GM18858 (cell line): ENCODE data around the gene CSMD2.

Experiments used
- ATAC-seq: cut with Tn5 transposase; IDR thresholded peaks from one replicate; pipeline ENCODE4 v1.9.1; 2021; ENCODE audit not compliant: unreplicated experiment

Gene CSMD2

DNA sequence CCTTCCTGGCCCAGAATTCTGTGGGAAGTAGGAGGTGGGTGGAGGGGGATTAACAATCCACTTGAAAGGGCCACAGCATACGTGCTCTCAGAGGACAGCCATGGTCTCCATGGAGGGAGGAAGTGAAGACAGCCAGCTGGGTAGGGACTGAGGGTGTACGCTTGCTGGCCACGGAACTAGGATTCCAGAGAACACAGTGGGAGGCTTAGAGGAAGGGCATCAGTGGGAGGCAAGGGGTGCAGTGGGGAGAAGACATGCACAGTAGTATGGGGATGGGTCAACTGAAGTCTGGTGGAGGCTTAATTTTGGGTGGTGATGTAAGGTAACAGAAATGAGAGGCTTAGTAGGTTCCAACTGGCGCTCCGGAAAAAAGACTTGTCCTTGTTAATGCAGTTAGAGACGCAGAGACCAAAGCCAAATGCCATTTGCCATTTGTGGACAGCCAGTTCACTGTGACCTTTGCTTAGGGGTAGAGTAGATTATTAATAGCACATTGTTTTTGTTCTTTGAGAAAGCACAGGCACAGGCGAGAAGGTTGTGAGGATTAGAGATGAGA, 589.6 kb downstream of the CSMD2 start:
- no peak for ATAC-seq

DNA sequence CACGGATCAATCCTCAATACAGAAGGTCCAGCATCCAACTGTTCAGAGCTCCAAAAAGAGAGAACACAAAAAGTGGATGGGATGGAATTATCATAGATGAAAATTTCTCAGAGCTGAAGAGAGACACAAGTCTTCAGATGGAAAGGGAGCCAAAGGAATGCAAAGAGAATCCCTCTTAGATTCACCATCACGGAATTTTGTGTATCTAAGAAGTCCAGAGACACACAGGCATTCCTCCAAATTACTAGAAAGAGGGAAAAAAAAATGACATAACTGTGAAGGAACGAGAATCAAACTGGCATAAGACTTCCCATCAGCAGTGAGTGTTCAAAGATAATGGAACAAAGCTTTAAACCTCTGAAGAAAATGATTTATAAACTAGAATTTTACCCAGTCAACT, 591.4 kb downstream of the CSMD2 start:
- no peak for ATAC-seq

DNA sequence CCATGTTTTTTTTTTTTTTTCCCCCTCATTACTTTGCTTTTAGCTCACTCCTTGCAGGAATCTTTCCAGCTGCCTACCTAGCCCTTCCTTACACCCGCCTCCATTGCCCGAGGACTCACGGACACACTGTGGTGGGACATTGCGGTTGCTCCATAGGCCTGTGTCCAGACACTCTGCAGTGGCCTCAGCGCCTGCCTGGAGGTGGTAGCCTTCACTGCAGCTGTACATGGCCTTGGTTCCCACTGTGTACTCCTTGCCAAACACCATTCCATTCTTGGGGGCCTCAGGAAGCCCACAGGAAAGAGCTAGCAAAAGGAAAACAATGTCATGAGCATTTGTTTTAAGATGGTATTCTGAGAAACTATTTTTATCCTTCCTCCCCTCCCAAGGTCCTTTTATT, 592.6 kb downstream of the CSMD2 start:
- no peak for ATAC-seq

DNA sequence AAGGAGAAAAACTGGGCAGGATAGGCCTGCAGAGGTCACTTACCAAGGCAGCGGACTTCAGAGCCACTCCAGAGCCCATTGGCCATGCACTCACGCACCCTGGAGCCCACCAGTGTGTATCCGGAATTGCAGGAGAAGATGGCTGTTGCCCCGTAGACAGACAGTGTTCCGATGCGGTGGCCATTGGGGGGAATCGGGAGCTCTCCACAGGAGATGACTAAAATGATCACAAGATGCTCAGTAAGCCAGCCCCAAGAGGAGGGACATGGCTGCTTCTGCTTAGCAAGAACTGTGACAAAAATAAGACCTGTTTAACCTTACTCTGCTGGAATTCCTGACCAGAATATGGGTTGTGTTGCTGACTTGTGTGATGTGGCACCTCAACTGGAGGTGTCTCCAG, 595.7 kb downstream of the CSMD2 start:
- ATAC-seq, result no peak

DNA sequence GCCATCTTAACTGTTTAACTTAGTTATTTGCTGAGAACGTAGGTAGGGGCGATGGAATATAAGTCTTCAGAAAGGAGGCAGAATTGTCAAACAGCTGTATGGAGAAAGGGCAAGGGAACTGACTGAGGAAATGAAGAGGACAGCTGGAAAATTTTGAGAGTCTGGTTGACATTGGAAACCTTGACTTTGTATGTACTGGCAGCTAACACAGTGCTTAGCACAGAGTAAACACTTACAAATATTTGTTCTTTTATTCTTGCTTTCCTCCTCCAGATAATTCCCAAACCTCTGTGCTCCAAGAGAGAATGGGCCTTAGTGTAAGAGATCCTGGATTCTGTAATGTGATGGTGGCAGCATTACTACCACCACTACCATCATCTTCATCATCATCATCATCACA, 601.3 kb downstream of the CSMD2 start:
- ATAC-seq, result no peak

DNA sequence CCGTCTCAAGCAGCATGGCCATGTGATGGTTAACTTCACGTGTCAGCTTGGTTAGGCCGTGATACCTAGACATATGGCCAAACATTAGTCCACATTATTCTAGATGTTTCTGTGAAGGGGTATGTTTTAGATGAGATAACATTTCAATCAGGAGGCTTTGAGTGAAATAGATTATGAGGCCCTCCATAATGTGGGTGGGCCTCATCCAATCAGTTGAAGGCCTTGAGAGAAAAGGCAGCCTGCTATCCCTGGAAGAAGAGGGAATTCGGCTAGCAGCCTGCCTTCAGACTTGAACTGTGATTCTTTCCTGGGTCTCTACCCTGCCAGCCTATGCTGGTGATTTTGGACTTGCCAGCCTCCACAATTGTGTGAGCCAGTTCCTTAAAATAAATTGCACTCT, 602.5 kb downstream of the CSMD2 start:
- no peak for ATAC-seq

DNA sequence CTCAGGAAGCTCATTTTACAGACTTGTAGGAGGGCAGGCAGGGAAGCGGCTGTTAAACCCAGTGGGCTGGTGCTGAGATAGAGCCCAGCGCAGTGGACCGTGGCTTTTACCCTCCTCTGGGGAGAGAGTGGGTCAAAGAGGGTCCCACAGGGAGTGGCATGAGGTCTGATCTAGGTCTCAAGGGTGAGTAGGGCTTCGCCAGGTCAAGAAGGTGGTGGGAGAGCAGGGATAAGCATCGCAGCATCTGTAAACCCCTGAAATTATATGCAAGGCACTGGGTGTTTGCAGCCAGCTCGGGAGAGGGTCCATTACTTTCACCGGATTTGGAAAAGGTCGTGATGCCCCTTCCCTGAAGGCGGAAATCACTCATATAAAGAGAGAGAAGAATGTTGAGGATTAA, 603.5 kb downstream of the CSMD2 start:
- no peak for ATAC-seq

DNA sequence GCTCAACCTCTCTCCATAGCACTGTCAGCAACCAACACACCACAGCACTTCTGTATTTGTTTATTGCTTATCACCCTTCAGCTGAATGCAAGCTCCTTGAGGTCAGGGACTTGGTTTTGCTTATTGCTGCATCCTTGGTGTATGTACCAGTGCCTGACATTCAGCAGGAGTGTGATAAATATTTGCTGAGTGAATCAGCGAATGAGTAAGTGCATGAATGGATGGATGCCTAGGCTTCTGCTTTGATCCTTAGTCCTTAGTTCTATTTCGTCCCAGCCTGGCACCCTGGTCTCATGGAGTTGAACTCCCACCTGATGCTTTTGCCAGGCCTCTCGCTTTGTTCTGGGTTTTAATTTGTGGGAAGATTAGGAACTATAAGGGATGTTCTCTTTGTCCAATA, 604.4 kb downstream of the CSMD2 start:
- ATAC-seq, result no peak

DNA sequence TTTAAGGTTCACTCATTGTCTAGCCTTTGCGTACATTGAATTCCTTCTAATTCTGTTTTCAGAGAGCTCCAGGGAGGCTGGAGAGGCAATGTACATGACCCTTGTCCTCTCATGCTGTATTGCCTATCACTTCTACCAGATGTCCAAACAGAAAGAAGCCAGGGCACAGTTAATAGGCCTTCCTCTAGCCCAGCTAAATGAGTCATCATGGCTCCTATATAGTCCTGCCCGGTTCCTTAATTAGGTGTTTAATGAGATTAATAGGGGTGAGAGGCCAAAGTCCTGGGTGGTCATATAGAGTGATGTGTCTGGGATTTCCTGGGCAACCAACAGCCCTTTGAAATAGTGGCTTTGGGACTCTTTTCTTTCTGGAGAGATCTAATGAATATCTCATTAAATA, 616.3 kb downstream of the CSMD2 start:
- no peak for ATAC-seq

DNA sequence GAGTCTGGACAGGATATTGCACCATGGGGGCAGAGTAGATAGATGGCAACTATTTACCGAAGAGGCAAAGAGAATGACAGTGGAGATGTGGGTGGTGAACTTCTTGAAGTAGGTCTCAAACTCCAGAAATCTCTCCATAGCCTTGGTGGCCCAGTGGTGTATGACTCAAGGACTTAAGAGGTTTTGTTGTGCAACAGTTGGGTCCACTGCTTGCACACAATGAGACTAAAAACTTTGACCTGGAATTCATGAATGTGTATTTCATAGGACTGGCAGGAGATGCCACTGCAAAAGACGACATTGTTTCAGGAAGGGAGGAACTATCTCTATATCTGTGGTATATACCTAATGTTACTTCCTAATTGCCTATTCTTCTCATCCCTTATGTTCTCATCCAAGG, 616.7 kb downstream of the CSMD2 start:
- no peak for ATAC-seq

DNA sequence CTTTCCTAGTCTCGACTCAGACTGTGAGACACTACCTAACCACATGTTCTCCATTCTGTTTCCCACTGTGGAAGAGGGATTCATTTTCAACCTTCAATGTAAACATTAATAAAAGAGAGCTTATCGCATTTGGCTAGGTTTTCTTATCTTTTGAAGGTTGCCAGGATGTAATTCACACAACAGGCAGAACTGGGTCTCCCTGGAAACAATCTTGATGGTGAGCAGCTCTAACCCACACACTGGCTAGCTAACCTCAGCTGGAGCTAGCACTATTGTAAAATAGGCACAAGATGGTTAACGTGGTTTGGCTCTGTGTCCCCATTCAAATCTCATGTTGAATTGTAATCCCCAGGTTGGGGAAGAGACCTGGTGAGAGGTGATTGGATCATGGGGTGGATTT, 617.5 kb downstream of the CSMD2 start:
- no peak for ATAC-seq

DNA sequence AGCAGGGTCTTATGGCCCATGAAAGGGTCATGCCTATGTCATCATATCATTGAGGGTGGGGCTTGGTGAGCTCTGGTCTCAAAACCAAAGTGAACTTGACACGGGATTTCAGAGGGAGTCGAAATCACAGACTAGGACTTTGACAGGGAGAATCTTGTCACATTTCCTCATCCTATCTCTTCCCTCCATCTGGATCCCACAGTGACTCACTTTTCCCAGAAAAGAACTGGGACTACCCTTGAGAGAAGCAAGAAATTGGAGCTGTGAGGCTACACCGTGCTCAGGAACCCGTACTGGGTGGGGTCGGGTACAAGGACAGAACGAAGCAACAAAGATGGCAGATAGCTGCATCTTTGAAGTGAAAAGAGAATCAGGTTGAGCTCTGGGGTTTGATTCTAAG, 623.1 kb downstream of the CSMD2 start:
- ATAC-seq, result no peak

DNA sequence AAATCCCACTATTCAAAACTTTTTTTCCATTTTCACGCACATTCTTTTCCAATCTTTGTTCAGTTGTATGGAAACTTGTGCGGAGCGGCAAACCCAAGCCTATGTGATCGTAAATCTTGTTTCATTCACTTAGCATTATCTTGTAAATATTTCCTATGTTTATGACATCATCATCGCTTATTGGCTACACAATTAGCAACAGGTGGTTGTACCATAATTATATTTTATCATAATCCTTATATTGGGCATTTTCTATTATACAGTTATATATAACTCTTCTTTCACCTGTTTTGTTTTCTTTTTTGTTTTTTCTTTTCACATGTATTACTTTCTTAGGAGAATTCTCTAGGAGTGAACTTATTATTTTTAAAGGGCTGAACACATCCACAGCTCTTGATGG, 627.1 kb downstream of the CSMD2 start:
- ATAC-seq, result no peak

DNA sequence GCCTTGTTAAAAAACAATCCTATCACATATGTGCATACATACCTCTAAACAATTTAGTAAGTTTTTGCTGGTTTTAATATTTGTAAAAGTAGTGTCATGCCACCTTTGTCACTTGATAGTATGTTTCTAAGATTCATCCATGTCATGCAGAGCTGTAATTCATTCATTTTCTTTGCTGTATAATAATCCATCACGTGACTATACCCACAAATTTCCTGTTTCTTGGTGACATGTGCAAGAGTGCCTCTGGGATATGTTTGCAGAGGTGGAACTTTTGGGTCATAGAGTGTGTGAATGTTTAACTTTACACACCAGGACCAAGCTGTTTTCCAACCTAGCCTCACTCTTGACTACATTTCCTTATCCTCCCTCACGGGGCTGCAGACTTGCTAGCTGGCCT, 629.7 kb downstream of the CSMD2 start:
- no peak for ATAC-seq

DNA sequence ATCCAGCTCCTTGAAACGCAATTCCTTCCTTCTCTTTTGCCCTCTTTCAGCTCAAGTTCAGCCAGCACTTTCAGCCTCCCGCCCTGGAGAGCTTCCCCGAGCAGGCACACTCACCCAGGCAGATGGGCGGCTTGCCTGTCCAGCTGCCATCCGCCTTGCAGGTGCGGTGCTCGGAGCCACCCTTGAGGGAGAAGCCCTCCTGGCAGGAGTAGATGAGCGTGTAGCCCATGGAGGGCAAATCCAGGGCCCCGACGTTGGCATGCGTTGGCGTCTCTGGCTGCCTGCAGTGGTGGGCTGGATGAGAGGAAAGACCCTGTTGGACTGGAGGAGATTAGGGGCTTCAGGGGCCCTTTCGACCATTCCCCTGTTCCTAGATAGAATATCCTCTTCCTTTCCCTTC, 632.1 kb downstream of the CSMD2 start:
- no peak for ATAC-seq

DNA sequence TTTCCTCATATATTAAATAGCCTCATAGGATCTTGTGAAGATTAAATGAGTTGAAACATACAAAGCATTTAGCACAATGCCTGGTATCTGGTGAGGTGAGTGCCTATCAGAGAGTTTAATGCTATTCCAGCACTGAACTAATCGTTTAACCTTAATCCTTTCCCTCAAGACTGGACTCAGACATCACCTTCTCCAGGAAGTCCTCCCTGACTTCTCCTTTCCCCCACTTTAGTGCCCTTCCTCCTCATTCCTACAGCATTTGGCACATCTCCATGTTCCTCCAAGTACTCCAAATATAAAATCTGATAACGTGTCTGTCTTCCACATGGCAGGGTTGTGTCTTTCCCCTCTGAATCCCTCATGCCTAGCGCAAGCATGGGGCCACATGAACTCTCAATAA, 632.8 kb downstream of the CSMD2 start:
- ATAC-seq, result no peak

DNA sequence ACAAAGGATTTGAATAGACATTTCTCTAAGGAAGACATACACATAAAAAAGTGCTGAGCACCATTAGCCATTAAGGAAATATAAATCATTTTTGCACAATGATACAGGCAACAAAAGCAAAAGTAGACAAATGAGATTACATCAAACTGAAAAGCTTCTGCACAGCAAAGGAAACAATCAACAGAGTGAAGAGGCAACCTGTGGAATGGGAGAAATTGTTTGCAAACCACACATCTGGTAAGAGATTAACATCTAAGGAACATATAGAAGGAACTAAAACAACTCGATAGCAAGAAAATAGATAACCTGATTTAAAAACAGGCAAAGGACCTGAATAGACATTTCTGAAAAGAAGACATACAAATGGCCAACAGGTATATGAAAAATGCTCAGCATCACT, 635.1 kb downstream of the CSMD2 start:
- no peak for ATAC-seq

DNA sequence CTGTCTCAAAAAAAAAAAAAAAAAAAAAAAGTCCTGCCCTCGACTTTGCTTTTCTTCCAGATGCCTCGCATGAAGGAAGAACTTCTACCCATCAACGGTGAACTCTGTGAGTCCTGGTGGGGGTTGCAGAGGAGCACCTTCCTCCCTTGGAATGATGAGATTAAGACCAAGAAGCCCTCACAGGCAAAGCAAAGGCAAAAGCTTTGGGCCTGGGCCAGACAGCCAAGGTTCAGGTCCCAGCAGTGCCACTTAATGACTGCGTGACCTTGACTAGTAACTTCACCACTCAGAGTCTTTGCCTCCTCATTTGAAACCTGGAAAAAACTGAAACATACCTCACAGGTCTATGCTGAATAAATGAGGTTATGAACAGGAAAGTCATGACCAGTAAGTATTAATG, 637.1 kb downstream of the CSMD2 start:
- ATAC-seq, result no peak

DNA sequence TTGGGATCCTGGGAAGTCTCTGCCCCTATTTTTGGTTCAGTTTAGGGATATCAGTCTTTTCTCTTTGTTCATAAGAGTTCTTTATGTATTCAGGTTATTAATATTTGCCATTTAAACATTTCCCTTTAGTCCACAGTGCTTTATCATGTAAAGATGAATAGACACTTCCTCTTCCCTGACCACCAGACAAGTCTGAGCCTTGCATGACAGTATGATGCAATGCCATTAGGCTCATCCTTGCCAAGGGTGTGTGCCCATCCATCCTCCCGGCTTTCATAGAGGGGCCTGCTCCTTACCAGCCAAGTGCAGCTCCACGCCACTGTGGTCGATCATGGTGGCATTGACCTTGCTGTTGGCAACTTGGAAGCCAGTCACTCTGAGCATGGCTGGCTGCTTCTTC, 640.4 kb downstream of the CSMD2 start:
- no peak for ATAC-seq

DNA sequence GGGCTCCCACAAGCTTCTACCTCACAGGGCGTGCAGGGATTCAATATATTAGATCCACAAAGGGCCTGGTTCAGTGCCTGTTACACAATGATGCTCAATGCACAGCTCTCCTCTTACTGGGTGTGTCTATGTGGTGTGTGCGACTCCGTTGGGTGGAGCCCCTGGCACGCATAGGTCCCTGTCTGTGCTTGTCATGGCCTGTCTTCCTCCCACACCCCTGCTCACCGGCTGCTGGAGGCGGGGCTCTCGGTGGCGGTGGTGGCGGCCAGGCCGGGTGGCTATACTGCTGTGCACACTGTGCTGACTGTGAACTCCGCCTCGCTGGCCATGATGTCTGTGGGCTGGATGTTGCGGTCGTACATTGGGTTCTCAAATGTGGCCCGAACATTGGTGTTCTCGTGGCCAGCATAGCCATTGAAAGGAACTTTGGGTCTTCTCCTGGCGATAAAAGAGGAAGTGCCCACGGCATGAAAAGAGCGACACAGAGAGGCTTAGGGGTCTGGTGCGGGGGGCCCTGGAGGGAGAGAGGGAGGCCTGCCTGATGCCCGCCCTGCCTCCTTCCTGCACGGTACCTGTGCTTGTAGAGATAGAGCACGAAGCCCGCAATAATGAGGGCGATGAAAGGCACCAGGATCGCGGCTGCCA, 645.7 kb downstream of the CSMD2 start:
- ATAC-seq, result no peak

DNA sequence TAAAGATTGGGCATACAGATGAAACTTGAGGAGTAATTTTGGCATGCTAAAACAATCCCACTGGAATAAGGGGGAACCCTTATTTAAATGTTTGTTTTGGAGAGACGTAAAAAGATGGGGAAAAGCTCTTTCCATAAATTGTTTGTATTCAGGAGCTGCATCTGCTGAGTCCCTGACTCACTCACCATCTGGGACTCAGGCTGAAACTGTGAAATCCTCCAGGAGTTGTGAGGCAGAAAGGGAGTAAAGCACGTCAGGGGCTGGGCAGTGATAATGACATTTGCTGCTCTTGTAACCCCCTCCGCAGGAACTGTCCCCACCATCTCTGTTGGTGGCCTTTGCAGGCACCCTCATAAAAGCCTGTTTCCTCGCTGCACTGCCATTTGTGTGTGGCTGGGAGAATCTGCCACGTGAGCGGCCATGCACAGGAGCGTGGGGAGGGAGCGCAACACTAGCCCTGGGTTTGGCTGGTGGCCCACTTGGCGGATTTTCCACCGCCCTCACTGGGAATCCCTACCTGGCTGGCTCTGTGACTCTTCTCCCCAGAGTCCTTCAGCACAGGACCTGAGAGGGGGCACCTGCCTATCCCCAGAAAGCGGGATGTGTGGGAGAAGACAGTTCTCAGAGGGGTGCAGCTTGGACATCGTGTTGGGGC, 647.3 kb downstream of the CSMD2 start:
- ATAC-seq, result no peak

DNA sequence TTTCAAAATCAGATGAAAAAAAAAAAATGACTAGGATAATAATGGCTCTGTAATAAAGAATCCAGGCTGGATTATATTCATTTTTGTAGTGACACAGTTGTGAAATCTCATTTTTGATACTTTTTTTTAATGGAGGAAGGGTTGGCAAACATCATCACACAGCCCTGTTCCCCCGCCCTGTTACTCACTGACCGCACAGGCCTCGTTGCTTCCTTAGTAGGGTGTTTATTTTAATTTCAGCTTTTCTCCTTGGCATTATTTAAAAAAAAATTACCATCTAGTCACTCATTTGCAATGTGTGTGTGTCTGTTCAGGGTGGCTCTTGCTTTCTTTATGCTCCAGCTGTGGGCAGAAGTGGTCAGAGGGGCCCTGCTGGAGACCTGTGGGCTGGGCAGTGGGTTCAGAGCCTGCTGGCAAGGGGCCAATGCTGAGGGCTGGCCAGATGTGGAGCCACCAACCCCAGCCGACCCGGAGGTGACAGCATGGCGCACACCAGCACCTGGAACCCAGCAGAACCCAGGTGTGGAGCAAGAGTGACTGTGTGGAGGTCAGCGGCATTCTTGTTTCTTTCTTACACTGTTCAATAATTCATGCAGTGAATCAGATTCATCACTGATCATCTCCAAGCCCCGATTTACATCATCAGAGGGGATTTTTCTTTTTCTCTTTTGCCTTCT, 648.0 kb downstream of the CSMD2 start:
- no peak for ATAC-seq
